Mesenchymal stem cell (in vitro differentiated cells and primary cell): Measurements from ENCODE around the gene ISX.

Source experiments
- DNase-seq: peaks from one replicate; pipeline ENCODE4 v3.0.0-alpha.2; 2013
- H2AFZ ChIP-seq: one replicate; pipeline ENCODE4 v1.6.1; 2013; ENCODE audit warnings: low read depth, mild to moderate bottlenecking, control low read depth, inconsistent platforms, low read length, moderate library complexity
- H2AK5ac ChIP-seq: 2 replicates; pipeline ENCODE4 v1.6.1; 2013; ENCODE audit warnings: low read length, moderate library complexity, mild to moderate bottlenecking, inconsistent platforms; ENCODE audit not compliant: severe bottlenecking
- H2BK120ac ChIP-seq: one replicate; pipeline ENCODE4 v1.6.1; 2013; ENCODE audit warnings: low read depth, mild to moderate bottlenecking, inconsistent platforms, low read length, moderate library complexity
- H2BK12ac ChIP-seq, 2 experiments: one replicate each; pipeline ENCODE4 v1.6.1; 2013; ENCODE audit warnings: inconsistent platforms in 2 of 2, low read length in 2 of 2, mild to moderate bottlenecking in 2 of 2, moderate library complexity in 2 of 2, control low read depth in 1 of 2
- H2BK15ac ChIP-seq: one replicate; pipeline ENCODE4 v1.6.1; 2013; ENCODE audit warnings: mild to moderate bottlenecking, low read depth, inconsistent platforms; ENCODE audit not compliant: poor library complexity, severe bottlenecking
- H2BK5ac ChIP-seq: 2 replicates; pipeline ENCODE4 v1.6.1; 2013; ENCODE audit warnings: low read depth, mild to moderate bottlenecking, low read length, control low read depth, inconsistent platforms; ENCODE audit not compliant: poor library complexity, severe bottlenecking
- H3K14ac ChIP-seq, 2 experiments: one replicate each; pipeline ENCODE4 v1.6.1; 2013; ENCODE audit warnings: inconsistent platforms in 2 of 2, low read length in 2 of 2, control low read depth in 1 of 2, mild to moderate bottlenecking in 1 of 2, moderate library complexity in 1 of 2
- H3K18ac ChIP-seq, 2 experiments: one replicate each; pipeline ENCODE4 v1.6.1; 2013; ENCODE audit warnings: inconsistent platforms in 2 of 2, low read length in 2 of 2, control low read depth in 1 of 2, low read depth in 1 of 2, mild to moderate bottlenecking in 1 of 2
- H3K23ac ChIP-seq, 2 experiments: one replicate each; pipeline ENCODE4 v1.6.1; 2013; ENCODE audit warnings: inconsistent platforms in 2 of 2, low read length in 2 of 2, mild to moderate bottlenecking in 2 of 2, moderate library complexity in 2 of 2, control low read depth in 1 of 2
- H3K27ac ChIP-seq: 2 replicates; pipeline ENCODE4 v1.5.1; 2013; ENCODE audit warnings: mild to moderate bottlenecking, moderate library complexity, low read length, control low read depth, inconsistent platforms; ENCODE audit not compliant: poor library complexity, severe bottlenecking
- H3K27me3 ChIP-seq, 2 experiments: 2 replicates each; pipeline versions ENCODE4 v1.6.1 to v1.7.0; 2013; ENCODE audit warnings: low read length in 2 of 2, mild to moderate bottlenecking in 2 of 2, moderate library complexity in 2 of 2, control low read depth in 1 of 2, inconsistent platforms in 1 of 2; ENCODE audit not compliant: control insufficient read depth in 1 of 2, insufficient read depth in 1 of 2
- H3K36me3 ChIP-seq, 2 experiments: 2 replicates each; pipeline versions ENCODE4 v1.6.1 to v1.7.0; 2013; ENCODE audit warnings: low read length in 2 of 2, control low read depth in 1 of 2, inconsistent platforms in 1 of 2, low read depth in 1 of 2, mild to moderate bottlenecking in 1 of 2; ENCODE audit not compliant: insufficient read depth in 2 of 2, control insufficient read depth in 1 of 2
- H3K4ac ChIP-seq, 2 experiments: one replicate each; pipeline ENCODE4 v1.6.1; 2013; ENCODE audit warnings: inconsistent platforms in 2 of 2, low read length in 2 of 2, mild to moderate bottlenecking in 2 of 2, moderate library complexity in 2 of 2, control low read depth in 1 of 2, low read depth in 1 of 2
- H3K4me1 ChIP-seq: 2 replicates; pipeline ENCODE4 v1.6.1; 2013; ENCODE audit warnings: low read depth, low read length, control low read depth; ENCODE audit not compliant: control insufficient read depth, insufficient read depth
- H3K4me2 ChIP-seq: 2 replicates; pipeline ENCODE4 v1.6.1; 2013; ENCODE audit warnings: low read length, mild to moderate bottlenecking, inconsistent platforms; ENCODE audit not compliant: poor library complexity, severe bottlenecking
- H3K4me3 ChIP-seq, 2 experiments: 2 replicates each; pipeline versions ENCODE4 v1.5.1 to v1.7.0; 2013; ENCODE audit warnings: low read length in 2 of 2, mild to moderate bottlenecking in 2 of 2, control low read depth in 1 of 2, low read depth in 1 of 2; ENCODE audit not compliant: insufficient read depth in 1 of 2
- H3K79me1 ChIP-seq: replicated peaks from 2 replicates; pipeline ENCODE4 v1.6.1; 2013; ENCODE audit warnings: mild to moderate bottlenecking, control low read depth, low read length, inconsistent platforms; ENCODE audit not compliant: poor library complexity, severe bottlenecking
- H3K9ac ChIP-seq: 2 replicates; pipeline ENCODE4 v1.7.0; 2013; ENCODE audit warnings: mild to moderate bottlenecking, low read length, moderate library complexity
- H3K9me3 ChIP-seq: 2 replicates; pipeline ENCODE4 v1.7.0; 2013; ENCODE audit warnings: mild to moderate bottlenecking, low read length; ENCODE audit not compliant: control insufficient read depth
- H4K8ac ChIP-seq: one replicate; pipeline ENCODE4 v1.6.1; 2013; ENCODE audit warnings: inconsistent platforms, mild to moderate bottlenecking, low read length, moderate library complexity
- H4K91ac ChIP-seq: one replicate; pipeline ENCODE4 v1.6.1; 2013; ENCODE audit warnings: mild to moderate bottlenecking, low read length, inconsistent platforms
- WGBS: methylation state at CpG from one replicate; pipeline ENCODE4 v1.1.7; 2013; ENCODE audit warnings: mixed read lengths; 5-methylcytosine and 5-hydroxymethylcytosine counted together

ISX gene

DNA sequence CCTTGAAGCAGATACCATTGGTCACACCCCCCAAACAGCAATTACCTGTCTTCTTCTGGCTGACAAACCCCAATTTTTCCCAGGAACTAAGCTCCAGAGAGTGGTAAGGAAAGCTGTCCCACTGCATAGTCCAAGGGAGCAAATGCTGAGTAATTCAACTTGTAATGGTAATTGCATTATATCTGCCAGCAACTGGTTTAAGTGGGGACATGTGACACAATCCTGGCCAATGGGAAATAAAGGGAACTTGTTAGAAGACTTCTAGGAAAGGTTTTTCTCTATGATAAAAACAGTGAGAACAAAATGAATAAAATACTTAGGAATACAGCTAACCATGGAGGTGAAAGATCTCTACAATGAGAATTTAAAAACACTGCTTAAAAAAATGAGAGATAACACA is 9.5 kb upstream of the ISX start:
- Histone ChIP-seq H3K27me3 (no peaks in the 10 kb centered on the region), H3K9me3 (no peaks in the 10 kb centered on the region), H2AK5ac (no peak overlapping the region)

GRCh38 chr22:35057155-35057554 is 8.8 kb upstream of the ISX start:
- Histone ChIP-seq H3K14ac (no peak overlapping the region), H3K4me2 (no peak overlapping the region), H2BK5ac (no peak overlapping the region), H2BK15ac (no peak overlapping the region), H2BK12ac (no peak overlapping the region), H3K9me3 (no peaks in the 10 kb centered on the region), H3K79me1 (no peaks in the 10 kb centered on the region), H3K4ac (no peak overlapping the region), H3K4me1 (no peaks in the 10 kb centered on the region), H2BK120ac (no peak overlapping the region), H3K27ac (no peak overlapping the region), H3K9ac (no peak overlapping the region), H4K8ac (no peak overlapping the region), H3K4me3 (no peak overlapping the region), H3K23ac (no peak overlapping the region), H2AK5ac (no peak overlapping the region), H2AFZ (no peak overlapping the region), H3K27me3 (no peaks in the 10 kb centered on the region), H3K18ac (no peak overlapping the region), H4K91ac (no peak overlapping the region), H3K36me3 (no peaks in the 10 kb centered on the region)
- WGBS: 76% methylated on average over 1 of the region's 1 CpG
- no peak for DNase-seq

More for the DNA sequence above, 9.5 kb upstream of the ISX start:
- DNase-seq: no peak
- H2BK5ac ChIP-seq: no peak overlapping the region
- no peak overlapping the region for H2AFZ ChIP-seq
- H2BK120ac ChIP-seq: no peak overlapping the region
- H3K4me3 ChIP-seq: no peak overlapping the region
- no peak overlapping the region for H3K27ac ChIP-seq
- H4K91ac ChIP-seq: no peak overlapping the region
- no peak overlapping the region for H2BK12ac ChIP-seq
- H3K79me1 ChIP-seq: no peaks in the 10 kb centered on the region
- no peaks in the 10 kb centered on the region for H3K36me3 ChIP-seq
- H3K9ac ChIP-seq: no peak overlapping the region
- no peak overlapping the region for H3K4ac ChIP-seq
- H3K4me1 ChIP-seq: no peaks in the 10 kb centered on the region
- no peak overlapping the region for H3K4me2 ChIP-seq
- no peak overlapping the region for H4K8ac ChIP-seq
- H3K23ac ChIP-seq: no peak overlapping the region
- no peak overlapping the region for H3K14ac ChIP-seq
- no peak overlapping the region for H3K18ac ChIP-seq
- H2BK15ac ChIP-seq: no peak overlapping the region

DNA sequence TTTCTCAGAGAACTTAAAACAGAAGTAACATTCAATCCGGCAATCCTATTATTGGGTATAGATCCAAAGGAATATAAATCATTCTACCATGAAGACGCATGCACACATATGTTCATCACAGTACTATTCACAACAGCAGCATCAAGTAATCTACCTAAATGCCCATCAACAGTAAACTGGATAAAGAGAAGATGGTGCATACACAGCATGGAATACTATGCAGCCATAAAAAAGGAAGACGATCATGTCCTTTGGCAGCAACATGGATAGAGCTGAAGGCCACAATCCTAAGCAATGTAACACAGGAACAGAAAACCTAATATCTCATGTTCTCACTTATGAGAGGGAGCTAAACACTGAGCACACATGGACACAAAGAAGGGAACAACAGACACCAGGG is 6.3 kb upstream of the ISX start:
- Histone ChIP-seq H3K27me3 (no peaks in the 10 kb centered on the region), H3K9me3 (no peaks in the 10 kb centered on the region), H2AK5ac (no peak overlapping the region), H4K8ac (no peak overlapping the region), H3K18ac (no peak overlapping the region), H4K91ac (no peak overlapping the region), H2AFZ (no peak overlapping the region), H3K4ac (no peak overlapping the region), H3K4me3 (no peak overlapping the region), H3K36me3 (no peaks in the 10 kb centered on the region), H2BK5ac (no peak overlapping the region), H3K27ac (no peak overlapping the region), H2BK120ac (no peak overlapping the region), H3K4me1 (no peaks in the 10 kb centered on the region), H3K9ac (no peak overlapping the region), H2BK12ac (no peak overlapping the region), H3K4me2 (no peak overlapping the region), H2BK15ac (no peak overlapping the region), H3K14ac (no peak overlapping the region), H3K23ac (no peak overlapping the region), H3K79me1 (no peaks in the 10 kb centered on the region)
- DNase-seq: no peak
- WGBS: 95% methylated on average over 2 of the region's 3 CpGs

DNA sequence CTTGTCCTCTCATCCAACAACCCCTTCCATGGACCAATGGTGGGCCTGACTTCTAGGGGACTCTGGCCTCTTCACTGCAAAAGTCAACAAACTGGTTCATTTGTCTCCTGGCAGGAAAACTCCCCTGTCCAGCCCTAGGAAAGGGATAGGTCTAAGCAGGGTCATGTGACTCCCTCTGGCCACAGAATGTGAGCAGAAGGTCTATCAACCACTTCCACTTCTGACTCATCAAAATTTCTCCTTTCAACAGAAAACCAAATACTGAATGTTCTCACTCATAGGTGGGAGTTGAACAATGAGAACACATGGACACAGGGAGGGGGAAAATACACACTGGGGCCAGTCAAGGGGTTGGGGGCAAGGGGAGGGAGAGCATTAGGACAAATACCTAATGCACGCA is 1.3 kb upstream of the ISX start:
- Histone ChIP-seq H3K4me2 (no peak overlapping the region), H2BK12ac (no peak overlapping the region), H4K91ac (no peak overlapping the region), H3K9me3 (no peaks in the 10 kb centered on the region), H3K4me3 (no peak overlapping the region), H4K8ac (no peak overlapping the region), H2BK120ac (no peak overlapping the region), H3K79me1 (no peaks in the 10 kb centered on the region), H3K27ac (no peak overlapping the region), H3K18ac (no peak overlapping the region), H2BK5ac (no peak overlapping the region), H3K9ac (no peak overlapping the region), H3K36me3 (no peaks in the 10 kb centered on the region), H3K4ac (no peak overlapping the region), H2AFZ (no peak overlapping the region), H3K27me3 (no peaks in the 10 kb centered on the region), H2BK15ac (no peak overlapping the region), H3K14ac (no peak overlapping the region), H2AK5ac (no peak overlapping the region), H3K4me1 (no peaks in the 10 kb centered on the region), H3K23ac (no peak overlapping the region)
- no CpG with 5 or more reads among the region's 1 CpG for WGBS
- no peak for DNase-seq
